H1 (cell line): ENCODE data around the gene TOP3B.

ENCODE experiments used
- JUND ChIP-seq: IDR thresholded peaks from 2 replicates; pipeline ENCODE4 v1.6.1; 2011; ENCODE audit warnings: mild to moderate bottlenecking, improper control_type of control experiment, low read length
- MAX ChIP-seq: IDR thresholded peaks from 2 replicates; pipeline ENCODE4 v1.6.1; 2012; ENCODE audit warnings: inconsistent platforms
- SUZ12 ChIP-seq: fragments of 200-600 bp; sonication (generic); IDR thresholded peaks from 2 replicates; pipeline ENCODE4 v1.6.1; 2012; ENCODE audit warnings: mild to moderate bottlenecking, inconsistent platforms, low read length, moderate library complexity, mixed read lengths

DNA sequence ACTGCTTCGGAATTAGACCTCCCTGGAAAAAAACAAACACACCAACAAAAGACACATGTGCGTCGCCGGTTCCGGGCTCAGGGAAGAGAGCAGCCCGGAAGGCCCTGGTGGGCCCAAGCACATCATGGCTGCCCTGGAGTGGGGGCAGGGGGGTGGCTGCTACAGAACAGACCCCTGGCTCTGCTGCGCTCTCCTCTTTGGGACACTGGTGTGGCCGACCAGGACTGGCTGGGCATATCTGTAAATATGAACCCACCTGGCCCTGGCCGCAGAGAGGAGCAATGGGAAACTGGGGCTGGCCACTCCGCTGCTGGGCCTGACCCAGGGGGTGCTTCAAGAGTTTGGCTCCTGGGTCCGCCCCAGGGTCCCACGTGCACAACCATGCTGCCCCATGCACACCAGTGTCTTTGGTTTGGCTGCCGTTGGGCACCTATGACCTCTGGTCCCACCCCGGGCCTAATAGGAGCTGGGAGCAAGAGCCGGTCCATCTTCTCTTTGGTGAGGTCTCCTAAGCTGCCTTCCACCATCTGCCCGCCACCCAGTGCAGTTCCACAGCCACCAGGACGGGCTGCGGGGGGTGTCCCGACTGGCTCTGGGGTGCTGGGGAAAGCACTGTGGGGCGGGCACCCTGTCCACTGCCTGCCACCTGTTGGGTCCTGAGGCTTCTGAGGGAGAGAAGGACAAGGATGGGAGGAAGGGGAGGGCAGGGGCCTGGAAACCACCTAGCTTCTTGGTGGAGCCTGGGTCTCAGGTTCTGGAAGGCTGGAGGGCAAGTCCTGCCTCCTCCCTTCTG lies 60.0 kb downstream of the TOP3B start:
- TF ChIP-seq MAX (no peak), SUZ12 (no peak), JUND (no peak)
